HG03045 (cell line): ENCODE results near the gene SLC9A6.

Experiments used
- ATAC-seq: cut with Tn5 transposase; IDR thresholded peaks from one replicate; pipeline ENCODE4 v1.9.1; 2021; ENCODE audit warnings: mild to moderate bottlenecking, moderate library complexity; ENCODE audit not compliant: unreplicated experiment

The SLC9A6 gene

GRCh38 chrX:135985157-135985972 lies at the start of gene SLC9A6:
Gene SLC9A6, plus strand, starts transcription at chrX:135985435. Its CDS starts 224 bp downstream, at chrX:135985659.
- peak; percentile 95 for ATAC-seq

GRCh38 chrX:135944486-135944885 lies 40.7 kb upstream of the SLC9A6 start:
- no peak for ATAC-seq

GRCh38 chrX:135951291-135951690 lies 33.9 kb upstream of the SLC9A6 start:
- no peak for ATAC-seq

- ATAC-seq: peak; percentile 38
Measured at GRCh38 chrX:135973025-135973547, 12.1 kb upstream of the SLC9A6 start.

- peak; percentile 84 for ATAC-seq
Measured at GRCh38 chrX:135973548-135974278, 11.5 kb upstream of the SLC9A6 start, which contains the start of gene MMGT1. Gene MMGT1, minus strand, starts transcription at chrX:135973988. Its CDS starts 313 bp downstream, at chrX:135973675.

GRCh38 chrX:135974279-135974856 lies 10.9 kb upstream of the SLC9A6 start:
- no peak for ATAC-seq

- ATAC-seq: no peak
Measured at GRCh38 chrX:135975421-135975820, 9.8 kb upstream of the SLC9A6 start.

- no peak for ATAC-seq
Measured at GRCh38 chrX:135977611-135978010, 7.6 kb upstream of the SLC9A6 start.

GRCh38 chrX:135981010-135981409 lies 4.2 kb upstream of the SLC9A6 start:
- ATAC-seq: no peak

GRCh38 chrX:135981668-135982067 lies 3.6 kb upstream of the SLC9A6 start:
- ATAC-seq: no peak

GRCh38 chrX:135982860-135983259 lies 2.4 kb upstream of the SLC9A6 start:
- ATAC-seq: no peak

GRCh38 chrX:135984256-135984655 lies 979 bp upstream of the SLC9A6 start:
- no peak for ATAC-seq

- peak; percentile 13 for ATAC-seq
Measured at GRCh38 chrX:135984791-135985156, 461 bp upstream of the SLC9A6 start.

GRCh38 chrX:135985973-135986310 lies 707 bp downstream of the SLC9A6 start:
- no peak for ATAC-seq

GRCh38 chrX:135988245-135988644 lies 3.0 kb downstream of the SLC9A6 start:
- no peak for ATAC-seq

- ATAC-seq: no peak
Measured at GRCh38 chrX:136015016-136015415, 29.8 kb downstream of the SLC9A6 start.

- no peak for ATAC-seq
Measured at GRCh38 chrX:136016881-136017280, 31.6 kb downstream of the SLC9A6 start.

GRCh38 chrX:136019226-136019625 lies 34.0 kb downstream of the SLC9A6 start:
- no peak for ATAC-seq

GRCh38 chrX:136021160-136021559 lies 35.9 kb downstream of the SLC9A6 start:
- peak; percentile 66 for ATAC-seq

- no peak for ATAC-seq
Measured at GRCh38 chrX:136021903-136022302, 36.7 kb downstream of the SLC9A6 start.

GRCh38 chrX:136025091-136025490 lies 39.9 kb downstream of the SLC9A6 start:
- no peak for ATAC-seq
